GM08714 (cell line): ENCODE measurements around the gene PCED1B.

ENCODE experiments used
- H3K4me3 ChIP-seq: fragments of 200-500 bp; sonication (Bioruptor generic); 2 replicates; pipeline ENCODE4 v1.5.1; 2014; ENCODE audit warnings: mild to moderate bottlenecking, low read length, inconsistent platforms
- ZNF274 ChIP-seq: IDR thresholded peaks from 2 replicates; pipeline ENCODE4 v1.6.1; 2012; ENCODE audit warnings: mild to moderate bottlenecking, low read depth, low read length

Gene PCED1B

GRCh38 chr12:47205532-47206449 is 126.4 kb downstream of the PCED1B start:
- H3K4me3 ChIP-seq, result no peak overlapping the region
- no peak for TF ChIP-seq ZNF274

DNA sequence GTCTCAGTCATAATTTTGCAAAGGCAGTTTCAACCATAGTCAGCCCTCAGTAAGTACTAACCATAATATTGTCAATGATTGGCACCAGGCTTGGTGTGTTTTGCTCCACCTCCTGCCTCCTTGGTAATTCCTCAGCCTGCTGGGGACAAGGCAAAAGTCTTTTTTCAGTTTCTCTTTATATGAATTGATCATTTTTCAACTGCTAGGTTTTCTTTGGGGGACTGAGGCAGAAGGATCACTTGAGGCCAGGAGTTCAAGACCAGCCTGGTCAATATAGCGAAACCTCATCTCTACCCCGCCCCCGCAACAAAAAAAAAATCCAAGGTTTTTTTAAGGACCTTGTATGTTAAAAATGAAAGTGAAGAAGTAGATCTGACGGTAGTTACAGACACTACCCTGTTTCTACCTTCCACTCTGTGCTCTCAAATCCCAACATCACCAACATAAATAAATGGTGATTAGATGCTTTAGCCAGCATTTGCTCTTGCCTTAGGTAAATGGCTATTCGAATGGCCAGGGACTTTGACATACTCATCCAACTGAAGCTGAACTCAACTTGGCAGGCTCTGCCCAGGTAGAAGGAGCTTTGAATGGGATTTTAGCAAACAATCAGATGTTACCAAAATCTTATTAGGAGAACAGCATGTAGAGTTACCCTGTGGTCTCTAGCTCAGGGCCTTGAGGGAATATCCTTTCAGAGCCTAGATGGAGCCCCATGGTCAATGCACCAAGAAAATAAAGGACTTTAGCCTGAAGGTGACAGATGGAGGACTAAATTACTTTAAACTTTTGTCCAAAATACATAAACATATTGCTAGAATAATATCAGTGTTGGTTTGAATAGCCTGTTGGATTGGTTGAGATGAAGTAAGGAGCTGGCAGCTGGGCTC is 127.3 kb downstream of the PCED1B start:
- no peak for TF ChIP-seq ZNF274
- peak overlapping the region; percentile 31; the same call in 1 of the 2 replicates for H3K4me3 ChIP-seq

- peak overlapping the region; percentile 3; the same call in 1 of the 2 replicates for H3K4me3 ChIP-seq
- no peak for TF ChIP-seq ZNF274
Observed at GRCh38 chr12:47207340-47207717, 127.9 kb downstream of the PCED1B start.

DNA sequence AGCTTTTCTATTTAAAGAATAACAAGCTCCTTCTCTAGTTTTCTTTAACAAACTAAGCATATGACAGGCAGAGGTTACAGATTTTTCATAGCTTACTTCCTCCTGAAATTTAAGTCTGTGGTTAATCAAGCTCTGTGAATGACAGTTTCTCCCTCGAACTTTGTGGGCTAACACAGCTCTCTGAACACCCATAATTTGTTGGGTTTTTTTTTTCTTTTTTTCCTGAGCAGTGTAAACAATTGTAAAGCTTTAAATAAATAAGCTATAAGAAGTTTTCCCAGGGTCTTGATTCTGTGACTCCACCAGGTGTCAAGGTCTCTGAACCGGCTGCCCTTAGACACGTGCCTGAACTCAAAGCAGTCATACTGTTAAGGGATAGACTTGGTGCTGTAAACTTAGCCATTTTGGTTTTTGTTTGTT is 128.4 kb downstream of the PCED1B start:
- H3K4me3 ChIP-seq, result no peak overlapping the region; the same call in 1 of the 2 replicates

DNA sequence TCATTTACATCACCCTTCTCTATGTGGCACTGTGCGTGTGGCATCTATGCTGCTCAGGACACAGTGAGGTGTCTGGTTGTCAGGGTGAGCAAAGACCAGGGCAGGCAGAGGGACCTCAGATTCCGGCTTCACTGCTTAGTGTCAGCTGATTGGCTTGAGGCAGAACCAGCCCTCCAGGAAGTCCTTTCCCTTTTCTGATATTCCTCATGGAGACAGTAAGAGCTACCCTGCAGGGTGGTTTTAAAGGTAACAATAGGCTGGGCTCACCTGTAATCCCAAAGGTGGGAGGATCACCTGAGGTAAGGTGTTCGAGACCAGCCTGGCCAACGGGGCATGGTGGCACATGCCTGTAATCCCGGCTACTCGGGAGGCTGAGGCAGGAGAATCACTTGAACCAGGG is 129.6 kb downstream of the PCED1B start:
- H3K4me3 ChIP-seq, result no peak overlapping the region
- no peak for TF ChIP-seq ZNF274

More for the DNA sequence above, 128.4 kb downstream of the PCED1B start:
- TF ChIP-seq ZNF274, result no peak

DNA sequence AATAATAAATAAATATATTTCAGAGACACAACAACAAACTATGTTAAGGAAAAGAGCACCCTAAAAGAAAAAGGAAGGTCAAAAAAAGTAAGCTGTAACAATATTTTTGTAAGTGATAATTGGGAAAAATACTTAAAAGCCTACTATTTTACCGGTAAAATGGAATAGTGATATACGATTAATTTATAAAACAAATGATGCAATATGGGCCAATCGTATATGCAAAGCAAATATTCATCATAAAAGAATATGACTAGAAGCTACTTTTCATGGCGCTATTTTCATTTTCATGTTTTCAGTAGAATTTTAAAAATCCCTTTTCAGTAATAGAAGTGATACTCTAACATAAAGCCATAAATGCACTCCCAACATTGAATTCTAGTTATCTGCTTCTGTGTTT is 131.4 kb downstream of the PCED1B start:
- no peak for TF ChIP-seq ZNF274
- no peak overlapping the region for H3K4me3 ChIP-seq

GRCh38 chr12:47212701-47213039 is 133.2 kb downstream of the PCED1B start:
- TF ChIP-seq ZNF274, result no peak
- no peak overlapping the region for H3K4me3 ChIP-seq

DNA sequence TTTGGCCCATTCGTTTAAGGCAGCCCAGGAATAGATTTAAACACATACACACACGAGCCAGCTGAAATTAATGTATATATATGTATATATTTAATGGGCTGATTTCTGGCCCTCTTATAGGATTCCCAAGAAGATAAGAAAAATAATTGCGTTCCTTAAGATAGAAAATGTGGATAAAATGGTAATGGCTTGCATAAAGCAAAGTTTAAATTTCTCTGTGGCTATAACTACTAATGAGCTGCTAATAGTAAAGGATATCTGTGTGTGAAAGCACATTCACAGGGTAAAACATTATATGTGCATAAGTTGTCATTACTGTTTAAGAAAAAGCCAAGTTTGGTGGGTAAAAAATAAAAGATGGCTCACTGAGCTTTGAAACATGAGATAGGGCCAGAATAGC is 134.0 kb downstream of the PCED1B start:
- no peak for TF ChIP-seq ZNF274

GRCh38 chr12:47214001-47214619 is 134.7 kb downstream of the PCED1B start:
- TF ChIP-seq ZNF274, result no peak
- no peak overlapping the region for H3K4me3 ChIP-seq

More for the DNA sequence above, 134.0 kb downstream of the PCED1B start:
- no peak overlapping the region for H3K4me3 ChIP-seq

DNA sequence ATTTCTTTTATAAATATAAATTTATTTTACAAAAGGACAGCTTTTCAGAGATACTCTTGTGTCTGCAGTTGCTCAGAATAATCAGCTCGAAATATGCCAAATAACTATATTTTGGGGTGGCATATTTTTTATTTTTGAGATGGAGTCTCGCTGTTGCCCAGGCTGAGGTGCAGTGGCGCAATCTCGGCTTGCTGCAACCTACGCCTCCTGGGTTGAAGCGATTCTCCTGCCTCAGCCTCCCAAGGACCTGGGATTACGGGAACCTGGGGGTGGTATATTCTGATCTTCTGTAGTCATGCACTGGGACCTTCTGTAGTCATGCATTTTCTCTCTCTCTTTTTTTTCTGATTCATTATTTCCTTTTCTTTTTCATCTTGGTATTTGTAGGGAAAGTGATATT is 135.3 kb downstream of the PCED1B start:
- TF ChIP-seq ZNF274, result no peak
- H3K4me3 ChIP-seq, result no peak overlapping the region

DNA sequence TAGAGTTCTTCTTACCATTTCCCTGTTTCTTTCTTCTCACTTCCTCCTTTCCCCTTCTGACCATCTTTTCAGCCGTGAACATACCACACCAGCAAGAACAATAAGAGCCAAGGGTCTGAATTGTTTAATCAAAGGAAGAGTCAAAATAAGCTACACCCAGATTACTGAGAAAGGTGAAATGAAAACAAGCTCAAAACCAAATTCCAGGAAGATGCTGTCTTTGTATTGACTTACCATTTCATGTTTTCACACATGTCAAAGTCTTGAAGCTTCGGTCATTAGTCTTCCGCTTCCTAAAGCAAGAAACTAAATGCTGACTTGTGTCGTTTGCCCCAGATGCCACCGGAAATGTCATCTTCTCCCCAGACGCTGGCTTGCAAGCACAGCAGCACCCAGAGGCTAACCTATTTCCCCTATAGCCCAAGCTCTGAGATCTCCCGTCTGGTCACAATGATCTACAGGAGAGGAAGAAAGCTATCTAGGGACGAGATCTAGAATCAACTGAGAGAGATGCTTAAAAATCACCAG is 136.8 kb downstream of the PCED1B start:
- peak overlapping the region; percentile 48 for H3K4me3 ChIP-seq
- no peak for TF ChIP-seq ZNF274

GRCh38 chr12:47217595-47217869 is 138.1 kb downstream of the PCED1B start:
- H3K4me3 ChIP-seq, result peak overlapping the region; percentile 24; the same call in 1 of the 2 replicates

GRCh38 chr12:47218191-47218654 is 138.8 kb downstream of the PCED1B start:
- no peak for TF ChIP-seq ZNF274
- peak overlapping the region; percentile 24; the same call in 1 of the 2 replicates for H3K4me3 ChIP-seq

DNA sequence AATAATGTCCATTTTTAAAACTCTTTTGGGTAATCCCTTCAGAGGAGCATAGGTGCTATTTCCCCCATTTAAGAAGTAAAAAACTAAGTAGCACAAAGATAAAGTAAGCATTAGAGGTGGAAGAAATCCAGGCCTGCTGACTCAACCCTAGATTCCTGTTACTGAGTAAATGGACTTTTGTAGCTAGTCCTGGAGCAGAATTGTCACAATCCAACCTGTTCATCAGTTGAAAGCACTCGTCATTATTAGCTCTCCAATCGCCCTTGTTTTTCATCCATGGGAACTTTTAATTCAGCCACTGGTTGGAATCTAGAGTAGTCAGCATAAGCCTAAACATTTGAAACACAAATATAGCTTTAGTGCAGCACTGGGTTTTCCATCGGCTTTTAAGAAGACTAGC is 139.8 kb downstream of the PCED1B start:
- TF ChIP-seq ZNF274, result no peak
- no peak overlapping the region for H3K4me3 ChIP-seq
